ENCODE results near the gene ADGRL3. TPM values are rescaled to one million over a fixed set of nuclear protein-coding genes. Genes with fewer than 3 reads are reported as not detected.

ADGRL3 gene
- total RNA-seq, 1 donor from 2014 or later, result 31.3 TPM

- DNase-seq (ENCODE audit: low read depth), result no peak
- no peak for FAIRE-seq
- H3K4me3 ChIP-seq (ENCODE audit: insufficient read depth, low read depth, low read length), result no peak overlapping the region
- no peaks in the 10 kb centered on the region for H3K36me3 ChIP-seq (ENCODE audit: insufficient read depth, low read length)
- H3K9ac ChIP-seq (ENCODE audit: low read length), result no peak overlapping the region
- H3K4me1 ChIP-seq (ENCODE audit: insufficient read depth, low read length), result no peaks in the 10 kb centered on the region
- no peaks in the 10 kb centered on the region for H3K27me3 Mint-ChIP-seq (ENCODE audit: low read depth, unreplicated experiment)
- TF ChIP-seq, protein P1, sequence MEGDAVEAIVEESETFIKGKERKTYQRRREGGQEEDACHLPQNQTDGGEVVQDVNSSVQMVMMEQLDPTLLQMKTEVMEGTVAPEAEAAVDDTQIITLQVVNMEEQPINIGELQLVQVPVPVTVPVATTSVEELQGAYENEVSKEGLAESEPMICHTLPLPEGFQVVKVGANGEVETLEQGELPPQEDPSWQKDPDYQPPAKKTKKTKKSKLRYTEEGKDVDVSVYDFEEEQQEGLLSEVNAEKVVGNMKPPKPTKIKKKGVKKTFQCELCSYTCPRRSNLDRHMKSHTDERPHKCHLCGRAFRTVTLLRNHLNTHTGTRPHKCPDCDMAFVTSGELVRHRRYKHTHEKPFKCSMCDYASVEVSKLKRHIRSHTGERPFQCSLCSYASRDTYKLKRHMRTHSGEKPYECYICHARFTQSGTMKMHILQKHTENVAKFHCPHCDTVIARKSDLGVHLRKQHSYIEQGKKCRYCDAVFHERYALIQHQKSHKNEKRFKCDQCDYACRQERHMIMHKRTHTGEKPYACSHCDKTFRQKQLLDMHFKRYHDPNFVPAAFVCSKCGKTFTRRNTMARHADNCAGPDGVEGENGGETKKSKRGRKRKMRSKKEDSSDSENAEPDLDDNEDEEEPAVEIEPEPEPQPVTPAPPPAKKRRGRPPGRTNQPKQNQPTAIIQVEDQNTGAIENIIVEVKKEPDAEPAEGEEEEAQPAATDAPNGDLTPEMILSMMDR (IDR thresholded peaks at IDR 0.05; ENCODE audit: insufficient read depth, low read depth, low read length), result no peak
- TF ChIP-seq EZH2 (IDR thresholded peaks at IDR 0.05; ENCODE audit: insufficient read depth, low read length), result no peak
- H3K9me3 ChIP-seq (ENCODE audit: insufficient read depth, low read depth, low read length), result no peaks in the 10 kb centered on the region
- H3K27ac Mint-ChIP-seq (ENCODE audit: unreplicated experiment), result no peak overlapping the region
- no peak overlapping the region for H3K4me3 Mint-ChIP-seq (ENCODE audit: unreplicated experiment)
- H4K20me1 ChIP-seq (ENCODE audit: insufficient read depth, low read length), result no peaks in the 10 kb centered on the region
- no peak overlapping the region for H2AFZ ChIP-seq (ENCODE audit: low read depth, low read length)
- no peaks in the 10 kb centered on the region for H3K36me3 Mint-ChIP-seq (ENCODE audit: low read depth, unreplicated experiment)
- H3K79me2 ChIP-seq (ENCODE audit: insufficient read depth, low read length), result no peaks in the 10 kb centered on the region
- no peak overlapping the region for H3K27ac ChIP-seq (ENCODE audit: low read depth, low read length)
- no peaks in the 10 kb centered on the region for H3K27me3 ChIP-seq (ENCODE audit: insufficient read depth, low read length)
- no peaks in the 10 kb centered on the region for H3K9me3 Mint-ChIP-seq (ENCODE audit: unreplicated experiment)
- H3K4me2 ChIP-seq (ENCODE audit: low read length), result no peak overlapping the region
- no peaks in the 10 kb centered on the region for H3K4me1 Mint-ChIP-seq (ENCODE audit: low read depth, unreplicated experiment)
Observed at GRCh38 chr4:61918507-61918906, 718.4 kb downstream of the ADGRL3 start.

DNA sequence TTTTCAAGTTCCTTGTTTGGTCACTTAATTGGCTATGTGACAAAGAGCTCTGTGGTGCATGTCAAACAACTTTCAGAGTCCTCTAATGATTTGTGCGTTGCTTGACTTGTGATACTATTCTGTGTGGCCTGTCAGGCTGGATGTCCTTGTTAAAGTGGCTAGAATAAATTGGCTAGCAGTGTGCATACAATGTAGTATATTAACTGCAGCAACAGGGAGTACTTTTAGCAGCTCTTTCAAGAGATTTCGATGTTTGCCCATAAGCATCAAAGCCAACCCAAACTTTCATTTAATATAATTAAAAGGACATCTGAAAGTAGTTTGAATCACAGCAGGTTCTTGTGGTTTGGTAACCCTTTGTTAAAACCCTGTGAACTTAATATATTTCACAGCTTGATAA lies 718.9 kb downstream of the ADGRL3 start:
- TF ChIP-seq, protein P1 (IDR thresholded peaks at IDR 0.05; ENCODE audit: insufficient read depth, low read depth, low read length), result no peak
- no peak for TF ChIP-seq EZH2 (IDR thresholded peaks at IDR 0.05; ENCODE audit: insufficient read depth, low read length)
- H3K9me3 ChIP-seq (ENCODE audit: insufficient read depth, low read depth, low read length), result no peaks in the 10 kb centered on the region
- H3K36me3 ChIP-seq (ENCODE audit: insufficient read depth, low read length), result no peaks in the 10 kb centered on the region
- no peaks in the 10 kb centered on the region for H3K79me2 ChIP-seq (ENCODE audit: insufficient read depth, low read length)
- Mint-ChIP-seq H3K27me3 (ENCODE audit: low read depth, unreplicated experiment) (no peaks in the 10 kb centered on the region), H3K4me3 (ENCODE audit: unreplicated experiment) (no peak overlapping the region), H3K4me1 (ENCODE audit: low read depth, unreplicated experiment) (no peaks in the 10 kb centered on the region), H3K36me3 (ENCODE audit: low read depth, unreplicated experiment) (no peaks in the 10 kb centered on the region), H3K27ac (ENCODE audit: unreplicated experiment) (no peak overlapping the region), H3K9me3 (ENCODE audit: unreplicated experiment) (no peaks in the 10 kb centered on the region)
- no peaks in the 10 kb centered on the region for H4K20me1 ChIP-seq (ENCODE audit: insufficient read depth, low read length)
- H3K4me3 ChIP-seq (ENCODE audit: insufficient read depth, low read depth, low read length), result no peak overlapping the region
- FAIRE-seq, result no peak
- no peak overlapping the region for H3K4me2 ChIP-seq (ENCODE audit: low read length)
- no peaks in the 10 kb centered on the region for H3K27me3 ChIP-seq (ENCODE audit: insufficient read depth, low read length)
- H3K9ac ChIP-seq (ENCODE audit: low read length), result no peak overlapping the region
- H2AFZ ChIP-seq (ENCODE audit: low read depth, low read length), result no peak overlapping the region
- no peaks in the 10 kb centered on the region for H3K4me1 ChIP-seq (ENCODE audit: insufficient read depth, low read length)
- H3K27ac ChIP-seq (ENCODE audit: low read depth, low read length), result no peak overlapping the region
- no peak for DNase-seq (ENCODE audit: low read depth)

DNA sequence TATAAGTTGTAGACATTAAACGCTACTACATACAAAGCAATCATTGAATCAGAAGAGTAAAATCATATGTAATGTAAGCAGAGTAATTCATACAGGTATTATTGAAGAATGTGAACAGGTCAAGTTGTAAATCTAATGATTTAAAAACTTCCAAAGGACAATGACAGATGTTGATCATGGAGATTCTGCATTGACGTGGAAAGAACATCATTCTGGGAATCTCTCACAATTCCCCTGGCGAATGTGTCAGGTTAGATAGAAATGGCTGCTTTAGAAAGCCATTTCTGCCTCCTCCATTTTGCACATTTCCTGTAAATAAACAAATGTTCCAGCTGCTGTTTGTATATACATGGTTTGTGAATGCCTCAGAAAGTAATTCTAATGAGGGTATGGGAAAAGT lies 719.4 kb downstream of the ADGRL3 start:
- H3K27me3 ChIP-seq (ENCODE audit: insufficient read depth, low read length), result no peaks in the 10 kb centered on the region
- no peaks in the 10 kb centered on the region for H4K20me1 ChIP-seq (ENCODE audit: insufficient read depth, low read length)
- Mint-ChIP-seq H3K36me3 (ENCODE audit: low read depth, unreplicated experiment) (no peaks in the 10 kb centered on the region), H3K9me3 (ENCODE audit: unreplicated experiment) (no peaks in the 10 kb centered on the region), H3K27me3 (ENCODE audit: low read depth, unreplicated experiment) (no peaks in the 10 kb centered on the region), H3K4me3 (ENCODE audit: unreplicated experiment) (no peak overlapping the region), H3K27ac (ENCODE audit: unreplicated experiment) (no peak overlapping the region), H3K4me1 (ENCODE audit: low read depth, unreplicated experiment) (no peaks in the 10 kb centered on the region)
- no peaks in the 10 kb centered on the region for H3K79me2 ChIP-seq (ENCODE audit: insufficient read depth, low read length)
- no peaks in the 10 kb centered on the region for H3K36me3 ChIP-seq (ENCODE audit: insufficient read depth, low read length)
- no peaks in the 10 kb centered on the region for H3K9me3 ChIP-seq (ENCODE audit: insufficient read depth, low read depth, low read length)
- H3K27ac ChIP-seq (ENCODE audit: low read depth, low read length), result no peak overlapping the region
- DNase-seq (ENCODE audit: low read depth) (no peak), FAIRE-seq (no peak)
- no peak overlapping the region for H3K9ac ChIP-seq (ENCODE audit: low read length)
- no peak overlapping the region for H2AFZ ChIP-seq (ENCODE audit: low read depth, low read length)
- H3K4me1 ChIP-seq (ENCODE audit: insufficient read depth, low read length), result no peaks in the 10 kb centered on the region
- TF ChIP-seq, protein P1 (IDR thresholded peaks at IDR 0.05; ENCODE audit: insufficient read depth, low read depth, low read length), result no peak
- no peak for TF ChIP-seq EZH2 (IDR thresholded peaks at IDR 0.05; ENCODE audit: insufficient read depth, low read length)
- no peak overlapping the region for H3K4me3 ChIP-seq (ENCODE audit: insufficient read depth, low read depth, low read length)
- no peak overlapping the region for H3K4me2 ChIP-seq (ENCODE audit: low read length)
